K562 (cell line): ENCODE data around the gene ATG13. TPM values are rescaled to one million over a fixed set of nuclear protein-coding genes. Genes with fewer than 3 reads are reported as not detected.

Experiments used
- ATF7 ChIP-seq: fragments of 450-650 bp; IDR thresholded peaks from 2 replicates; pipeline ENCODE4 v1.7.1; 2014; ENCODE audit warnings: mild to moderate bottlenecking, moderate library complexity
- BCOR ChIP-seq: fragments of 450-650 bp; IDR thresholded peaks from 2 replicates; pipeline ENCODE4 v1.6.1; 2016
- BHLHE40 ChIP-seq: IDR thresholded peaks from 2 replicates; pipeline ENCODE4 v1.6.1; 2011; ENCODE audit warnings: low read length, improper control_type of control experiment
- EGR1 ChIP-seq: fragments of 450-650 bp; conservative IDR thresholded peaks from 2 replicates; pipeline ENCODE4 v1.6.1; 2017; ENCODE audit warnings: mild to moderate bottlenecking
- ELF1 ChIP-seq: fragments of 200-800 bp; sonication (Bioruptor generic); IDR thresholded peaks from 2 replicates; pipeline ENCODE4 v1.6.1; 2016; ENCODE audit warnings: missing genetic modification characterization, missing compliant biosample characterization
- KAT7 ChIP-seq: sonication (generic); formaldehyde crosslinking; IDR thresholded peaks from 2 replicates; pipeline ENCODE4 v1.8.0; 2022; ENCODE audit warnings: missing genetic modification reagents, mild to moderate bottlenecking, borderline replicate concordance
- MTA2 ChIP-seq: fragments of 450-650 bp; IDR thresholded peaks from 2 replicates; pipeline ENCODE4 v1.6.1; 2016; ENCODE audit warnings: low read depth
- NFATC3 ChIP-seq: fragments of 450-650 bp; IDR thresholded peaks from 2 replicates; pipeline ENCODE4 v1.6.1; 2017; ENCODE audit warnings: mild to moderate bottlenecking
- NR2C2 ChIP-seq, 2 experiments: fragments of 200-800 bp in 1 of 2; sonication (Bioruptor generic) in 1 of 2; sonication (generic) in 1 of 2; formaldehyde crosslinking in 1 of 2; IDR thresholded peaks; 2 replicates each; pipeline versions ENCODE4 v1.6.1 to v1.8.0; 2016 to 2022; ENCODE audit warnings: mild to moderate bottlenecking in 1 of 2, missing compliant biosample characterization in 1 of 2, missing genetic modification characterization in 1 of 2, missing genetic modification reagents in 1 of 2
- RAD51 ChIP-seq: fragments of 450-650 bp; IDR thresholded peaks from 2 replicates; pipeline ENCODE4 v1.7.1; 2016; ENCODE audit warnings: low read depth, mild to moderate bottlenecking, borderline replicate concordance
- SMARCA4 ChIP-seq: fragments of 450-650 bp; IDR thresholded peaks from 2 replicates; pipeline ENCODE4 v1.6.1; 2016
- SOX6 ChIP-seq: fragments of 450-650 bp; IDR thresholded peaks from 2 replicates; pipeline ENCODE4 v1.6.1; 2014; ENCODE audit warnings: mild to moderate bottlenecking
- SRSF1 ChIP-seq: fragments of 200-400 bp; formaldehyde crosslinking; IDR thresholded peaks from 2 replicates; pipeline ENCODE4 v1.6.1; 2017; ENCODE audit warnings: mild to moderate bottlenecking, low read depth, low read length, moderate library complexity
- STAT5A ChIP-seq: IDR thresholded peaks from 2 replicates; pipeline ENCODE4 v1.6.1; 2012; ENCODE audit warnings: low read length, inconsistent platforms, borderline replicate concordance
- ZBTB17 ChIP-seq: fragments of 450-650 bp; formaldehyde crosslinking; IDR thresholded peaks from 2 replicates; pipeline ENCODE4 v1.4.0; 2020; ENCODE audit warnings: mild to moderate bottlenecking
- ZNF197 ChIP-seq: fragments of 200-800 bp; sonication (Bioruptor generic); IDR thresholded peaks from 2 replicates; pipeline ENCODE4 v1.6.1; 2016; ENCODE audit warnings: low read depth, missing genetic modification characterization, missing compliant biosample characterization
- ZNF282 ChIP-seq: sonication (generic); formaldehyde crosslinking; IDR thresholded peaks from 2 replicates; pipeline ENCODE4 v1.8.1; 2023; ENCODE audit warnings: missing genetic modification reagents
- ZNF644 ChIP-seq: fragments of 200-800 bp; sonication (Bioruptor generic); IDR thresholded peaks from 2 replicates; pipeline ENCODE4 v1.6.1; 2016; ENCODE audit warnings: low read depth, missing genetic modification characterization, missing compliant biosample characterization
- ZNF766 ChIP-seq: fragments of 200-800 bp; sonication (Bioruptor generic); conservative IDR thresholded peaks from 2 replicates; pipeline ENCODE4 v1.6.1; 2016; ENCODE audit warnings: missing genetic modification characterization, missing compliant biosample characterization
- ZNF79 ChIP-seq: fragments of 250-450 bp; sonication (Bioruptor Pico); IDR thresholded peaks from 2 replicates; pipeline ENCODE4 v1.4.0; 2020; ENCODE audit warnings: low read depth, mild to moderate bottlenecking, moderate library complexity
- polyA plus RNA-seq, 8 experiments: library from polyadenylated mRNA; depleted of rRNA in 4 of 8; stranded (reverse) in 5 of 8; unstranded in 3 of 8; fragments of >200 nt; fragmentation: Nextera tagmentation in 2 of 8; fragmentation: Illumina TruSeq in 1 of 8; extraction: Ambion mirVana in 2 of 8; extraction: Trizol in 1 of 8; gene quantifications; 2 replicates each; pipeline versions ENCODE4 v1.2.1 to v1.2.3, GENCODE V29; 2011 to 2014; ENCODE audit warnings: inconsistent platforms in 1 of 8, missing spikeins in 1 of 8
- total RNA-seq, 7 experiments: library from RNA; depleted of rRNA in 6 of 7; stranded (reverse); fragments of >200 nt in 6 of 7; fragmentation: Illumina TruSeq in 2 of 7; extraction: Trizol in 2 of 7; gene quantifications; 2 replicates each; pipeline versions ENCODE4 v1.2.1 to v1.2.3, GENCODE V29; 2011 to 2021; ENCODE audit warnings: low replicate concordance in 1 of 7
- TF ChIP-seq, protein P1 (sequence below): fragments of 450-650 bp; IDR thresholded peaks from 2 replicates; pipeline ENCODE4 v1.6.1; 2017; ENCODE audit warnings: mild to moderate bottlenecking, moderate library complexity
- TF ChIP-seq, protein P2 (sequence below): fragments of 450-650 bp; IDR thresholded peaks from 2 replicates; pipeline ENCODE4 v1.6.1; 2016
- TF ChIP-seq, protein P3 (sequence below), 2 experiments: fragments of 200-800 bp in 1 of 2; sonication (Bioruptor generic) in 1 of 2; sonication (generic) in 1 of 2; formaldehyde crosslinking in 1 of 2; IDR thresholded peaks in 1 of 2; conservative IDR thresholded peaks in 1 of 2; 2 replicates each; pipeline versions ENCODE4 v1.5.0 to v1.6.1; 2016 to 2020; ENCODE audit warnings: missing compliant biosample characterization in 1 of 2, missing genetic modification characterization in 1 of 2, missing genetic modification reagents in 1 of 2
- TF ChIP-seq, protein P4 (sequence below): fragments of 450-650 bp; IDR thresholded peaks from 2 replicates; pipeline ENCODE4 v1.7.0; 2016; ENCODE audit warnings: borderline replicate concordance

Gene ATG13
- total and polyA plus RNA-seq, 9 of the 15 experiments (the other 6 are each of a cell fraction or from before 2014, with no cell fraction given), result 13.1 to 61.5 (median 36.5) TPM

GRCh38 chr11:46593550-46594373, 23.6 kb upstream of the ATG13 start, which contains the start of gene AMBRA1 (continued):
- no peak for TF ChIP-seq NFATC3
- no peak; the same call in 1 of the 2 replicates for TF ChIP-seq ZNF766 (CRISPR knock-in tag)
- TF ChIP-seq ELF1, result no peak
- no peak for TF ChIP-seq STAT5A
- peak; percentile 49; the same call in 1 of the 2 replicates for TF ChIP-seq ATF7
- peak; percentile 68 for TF ChIP-seq BHLHE40
- TF ChIP-seq, protein P1, sequence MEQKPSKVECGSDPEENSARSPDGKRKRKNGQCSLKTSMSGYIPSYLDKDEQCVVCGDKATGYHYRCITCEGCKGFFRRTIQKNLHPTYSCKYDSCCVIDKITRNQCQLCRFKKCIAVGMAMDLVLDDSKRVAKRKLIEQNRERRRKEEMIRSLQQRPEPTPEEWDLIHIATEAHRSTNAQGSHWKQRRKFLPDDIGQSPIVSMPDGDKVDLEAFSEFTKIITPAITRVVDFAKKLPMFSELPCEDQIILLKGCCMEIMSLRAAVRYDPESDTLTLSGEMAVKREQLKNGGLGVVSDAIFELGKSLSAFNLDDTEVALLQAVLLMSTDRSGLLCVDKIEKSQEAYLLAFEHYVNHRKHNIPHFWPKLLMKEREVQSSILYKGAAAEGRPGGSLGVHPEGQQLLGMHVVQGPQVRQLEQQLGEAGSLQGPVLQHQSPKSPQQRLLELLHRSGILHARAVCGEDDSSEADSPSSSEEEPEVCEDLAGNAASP, result no peak; the same call in 1 of the 2 replicates
- TF ChIP-seq BCOR, result peak; percentile 50
- peak; percentile 91; the same call in 1 of the 2 replicates for TF ChIP-seq KAT7
- no peak for TF ChIP-seq NR2C2 (CRISPR knock-in tag; IDR thresholded peaks at IDR 0.05)
- peak; percentile 13; the same call in 1 of the 2 replicates for TF ChIP-seq NR2C2 (tag; IDR thresholded peaks at IDR 0.05)
- peak; percentile 57; the same call in 1 of the 2 replicates for TF ChIP-seq SMARCA4
- TF ChIP-seq, protein P2, sequence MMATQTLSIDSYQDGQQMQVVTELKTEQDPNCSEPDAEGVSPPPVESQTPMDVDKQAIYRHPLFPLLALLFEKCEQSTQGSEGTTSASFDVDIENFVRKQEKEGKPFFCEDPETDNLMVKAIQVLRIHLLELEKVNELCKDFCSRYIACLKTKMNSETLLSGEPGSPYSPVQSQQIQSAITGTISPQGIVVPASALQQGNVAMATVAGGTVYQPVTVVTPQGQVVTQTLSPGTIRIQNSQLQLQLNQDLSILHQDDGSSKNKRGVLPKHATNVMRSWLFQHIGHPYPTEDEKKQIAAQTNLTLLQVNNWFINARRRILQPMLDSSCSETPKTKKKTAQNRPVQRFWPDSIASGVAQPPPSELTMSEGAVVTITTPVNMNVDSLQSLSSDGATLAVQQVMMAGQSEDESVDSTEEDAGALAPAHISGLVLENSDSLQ, result 0 out of 2 replicates have a peak, but pooled peaks have one; percentile 25
- peak; percentile 74 for TF ChIP-seq RAD51
- TF ChIP-seq ZNF282 (CRISPR knock-in tag), result no peak
- no peak for TF ChIP-seq MTA2
- TF ChIP-seq EGR1, result peak; percentile 69
- TF ChIP-seq ZBTB17 (CRISPR knock-in tag), result peak; percentile 100
- TF ChIP-seq SRSF1, result no peak
- TF ChIP-seq, protein P3, sequence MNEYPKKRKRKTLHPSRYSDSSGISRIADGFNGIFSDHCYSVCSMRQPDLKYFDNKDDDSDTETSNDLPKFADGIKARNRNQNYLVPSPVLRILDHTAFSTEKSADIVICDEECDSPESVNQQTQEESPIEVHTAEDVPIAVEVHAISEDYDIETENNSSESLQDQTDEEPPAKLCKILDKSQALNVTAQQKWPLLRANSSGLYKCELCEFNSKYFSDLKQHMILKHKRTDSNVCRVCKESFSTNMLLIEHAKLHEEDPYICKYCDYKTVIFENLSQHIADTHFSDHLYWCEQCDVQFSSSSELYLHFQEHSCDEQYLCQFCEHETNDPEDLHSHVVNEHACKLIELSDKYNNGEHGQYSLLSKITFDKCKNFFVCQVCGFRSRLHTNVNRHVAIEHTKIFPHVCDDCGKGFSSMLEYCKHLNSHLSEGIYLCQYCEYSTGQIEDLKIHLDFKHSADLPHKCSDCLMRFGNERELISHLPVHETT (CRISPR knock-in tag; conservative IDR thresholded peaks at IDR 0.05 in 1 of 2, IDR thresholded peaks at IDR 0.05 in 1 of 2), result peak in 1 of 2 experiments; percentile 85; a peak in 2 of 4 replicates
- no peak for TF ChIP-seq ZNF644 (tag)
- TF ChIP-seq ZNF79 (CRISPR knock-in tag), result no peak
- TF ChIP-seq, protein P4, sequence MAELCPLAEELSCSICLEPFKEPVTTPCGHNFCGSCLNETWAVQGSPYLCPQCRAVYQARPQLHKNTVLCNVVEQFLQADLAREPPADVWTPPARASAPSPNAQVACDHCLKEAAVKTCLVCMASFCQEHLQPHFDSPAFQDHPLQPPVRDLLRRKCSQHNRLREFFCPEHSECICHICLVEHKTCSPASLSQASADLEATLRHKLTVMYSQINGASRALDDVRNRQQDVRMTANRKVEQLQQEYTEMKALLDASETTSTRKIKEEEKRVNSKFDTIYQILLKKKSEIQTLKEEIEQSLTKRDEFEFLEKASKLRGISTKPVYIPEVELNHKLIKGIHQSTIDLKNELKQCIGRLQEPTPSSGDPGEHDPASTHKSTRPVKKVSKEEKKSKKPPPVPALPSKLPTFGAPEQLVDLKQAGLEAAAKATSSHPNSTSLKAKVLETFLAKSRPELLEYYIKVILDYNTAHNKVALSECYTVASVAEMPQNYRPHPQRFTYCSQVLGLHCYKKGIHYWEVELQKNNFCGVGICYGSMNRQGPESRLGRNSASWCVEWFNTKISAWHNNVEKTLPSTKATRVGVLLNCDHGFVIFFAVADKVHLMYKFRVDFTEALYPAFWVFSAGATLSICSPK, result no peak
- TF ChIP-seq SOX6, result 0 out of 2 replicates have a peak, but pooled peaks have one; percentile 14
- no peak for TF ChIP-seq ZNF197
